Activated CD4-positive, CD25-positive, alpha-beta regulatory T cell treated with anti-CD3 and anti-CD28 coated beads, Interleukin-2, amount 50 U/mL, for 24 hours (primary cell): ENCODE measurements around the gene UNK.

Source experiments
- ATAC-seq, 2 donors: fragments of 150-1000 bp; cut with Tn5 transposase; one replicate each; pipeline ENCODE4 v1.10.0; 2021; ENCODE audit warnings: mild to moderate bottlenecking in 1 of 2, moderate library complexity in 1 of 2

The UNK gene, protein sequence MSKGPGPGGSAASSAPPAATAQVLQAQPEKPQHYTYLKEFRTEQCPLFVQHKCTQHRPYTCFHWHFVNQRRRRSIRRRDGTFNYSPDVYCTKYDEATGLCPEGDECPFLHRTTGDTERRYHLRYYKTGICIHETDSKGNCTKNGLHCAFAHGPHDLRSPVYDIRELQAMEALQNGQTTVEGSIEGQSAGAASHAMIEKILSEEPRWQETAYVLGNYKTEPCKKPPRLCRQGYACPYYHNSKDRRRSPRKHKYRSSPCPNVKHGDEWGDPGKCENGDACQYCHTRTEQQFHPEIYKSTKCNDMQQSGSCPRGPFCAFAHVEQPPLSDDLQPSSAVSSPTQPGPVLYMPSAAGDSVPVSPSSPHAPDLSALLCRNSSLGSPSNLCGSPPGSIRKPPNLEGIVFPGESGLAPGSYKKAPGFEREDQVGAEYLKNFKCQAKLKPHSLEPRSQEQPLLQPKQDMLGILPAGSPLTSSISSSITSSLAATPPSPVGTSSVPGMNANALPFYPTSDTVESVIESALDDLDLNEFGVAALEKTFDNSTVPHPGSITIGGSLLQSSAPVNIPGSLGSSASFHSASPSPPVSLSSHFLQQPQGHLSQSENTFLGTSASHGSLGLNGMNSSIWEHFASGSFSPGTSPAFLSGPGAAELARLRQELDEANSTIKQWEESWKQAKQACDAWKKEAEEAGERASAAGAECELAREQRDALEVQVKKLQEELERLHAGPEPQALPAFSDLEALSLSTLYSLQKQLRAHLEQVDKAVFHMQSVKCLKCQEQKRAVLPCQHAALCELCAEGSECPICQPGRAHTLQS

DNA sequence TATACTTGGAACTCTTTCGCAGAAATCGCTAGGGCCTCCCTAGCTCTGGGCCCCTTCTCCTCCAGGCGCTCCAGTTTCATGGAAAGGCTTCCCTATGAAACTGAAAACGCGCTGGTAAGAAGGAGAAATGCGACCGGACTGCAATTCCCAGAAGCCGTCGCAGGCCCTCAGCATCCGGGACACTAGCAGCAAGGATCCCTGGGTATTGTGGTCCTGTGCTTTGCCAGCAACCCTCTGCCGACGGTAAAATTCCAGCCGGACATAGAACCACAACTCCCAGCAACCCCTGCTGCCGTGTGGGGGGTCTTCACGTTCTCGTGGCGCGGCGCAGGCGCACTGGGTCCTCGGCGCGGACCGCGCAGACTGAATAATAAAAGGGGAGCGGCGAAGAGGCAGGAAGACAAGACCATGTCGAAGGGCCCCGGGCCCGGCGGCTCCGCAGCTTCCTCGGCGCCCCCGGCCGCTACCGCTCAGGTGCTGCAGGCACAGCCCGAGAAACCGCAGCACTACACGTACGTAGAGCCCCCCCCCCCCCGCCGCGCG lies at the start of gene UNK:
Gene UNK (plus strand): TSS at position 334 of the 543 bp plus-strand sequence. CDS start 75 bp downstream, at position 409.
- ATAC-seq, result peak; percentile 70 to 73

DNA sequence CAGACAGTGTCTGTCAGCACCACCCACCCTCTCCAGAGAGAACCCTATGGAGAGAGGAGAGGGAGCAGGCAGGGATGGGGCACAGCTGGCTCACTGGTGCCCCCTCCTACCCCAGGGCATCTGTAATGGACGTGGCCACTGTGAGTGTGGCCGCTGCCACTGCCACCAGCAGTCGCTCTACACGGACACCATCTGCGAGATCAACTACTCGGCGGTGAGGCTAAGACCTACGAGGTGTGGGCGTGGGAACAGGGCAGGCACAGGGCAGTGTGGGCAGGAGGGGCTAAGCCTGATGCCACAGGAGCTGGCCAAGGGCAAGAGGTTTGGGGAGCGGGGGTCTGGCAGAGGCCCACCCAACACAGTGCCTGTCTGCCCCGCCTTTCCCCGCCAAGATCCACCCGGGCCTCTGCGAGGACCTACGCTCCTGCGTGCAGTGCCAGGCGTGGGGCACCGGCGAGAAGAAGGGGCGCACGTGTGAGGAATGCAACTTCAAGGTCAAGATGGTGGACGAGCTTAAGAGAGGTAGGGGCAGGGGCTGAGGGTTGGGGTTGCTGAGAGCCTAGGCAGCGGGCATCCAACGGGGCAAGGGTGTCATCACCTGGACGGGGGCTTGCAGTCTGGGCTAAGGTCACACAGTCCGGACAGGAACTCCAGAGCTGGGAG lies 48.3 kb upstream of the UNK start:
- no peak for ATAC-seq

GRCh38 chr17:75737133-75737962 lies 47.3 kb upstream of the UNK start:
- ATAC-seq, result no peak

- ATAC-seq, result no peak
These were observed 46.3 kb upstream of the UNK start for GRCh38 chr17:75738218-75738802.

DNA sequence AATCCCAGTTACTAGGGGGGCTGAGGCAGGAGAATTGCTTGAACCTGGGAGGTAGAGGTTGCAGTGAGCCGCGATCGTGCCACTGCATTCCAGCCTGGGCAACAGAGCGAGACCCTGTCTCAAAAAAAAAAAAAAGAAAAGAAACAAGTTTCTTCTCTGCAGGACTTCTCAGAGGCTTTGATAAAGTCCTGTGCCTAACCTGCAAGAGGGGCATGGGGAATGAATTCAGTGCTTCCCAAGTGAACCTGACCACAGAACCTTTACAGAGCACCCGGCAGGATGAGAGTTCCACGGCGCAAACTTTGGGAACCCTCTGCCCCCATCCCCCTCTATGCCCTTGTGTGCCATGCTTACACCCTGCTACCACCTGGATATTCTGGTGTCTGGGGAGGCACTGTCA lies 45.4 kb upstream of the UNK start:
- no peak for ATAC-seq

GRCh38 chr17:75739801-75740200 lies 44.8 kb upstream of the UNK start:
- ATAC-seq, result no peak

DNA sequence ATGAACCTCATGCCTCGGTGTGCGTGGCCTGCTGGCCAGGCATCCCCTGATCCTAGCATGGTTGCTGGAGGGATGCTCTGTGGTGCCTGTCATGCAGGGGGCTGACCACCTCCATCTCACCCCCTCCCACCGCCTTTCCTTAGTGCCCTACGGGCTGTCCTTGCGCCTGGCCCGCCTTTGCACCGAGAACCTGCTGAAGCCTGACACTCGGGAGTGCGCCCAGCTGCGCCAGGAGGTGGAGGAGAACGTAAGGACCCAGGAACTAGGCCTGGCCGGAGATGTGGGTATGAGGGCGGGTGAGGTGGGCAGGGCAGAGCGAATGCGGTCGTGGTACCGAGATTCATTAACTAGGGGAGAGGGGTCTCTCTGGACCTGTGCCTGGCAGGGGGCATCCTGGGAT lies 44.4 kb upstream of the UNK start:
- ATAC-seq, result no peak

DNA sequence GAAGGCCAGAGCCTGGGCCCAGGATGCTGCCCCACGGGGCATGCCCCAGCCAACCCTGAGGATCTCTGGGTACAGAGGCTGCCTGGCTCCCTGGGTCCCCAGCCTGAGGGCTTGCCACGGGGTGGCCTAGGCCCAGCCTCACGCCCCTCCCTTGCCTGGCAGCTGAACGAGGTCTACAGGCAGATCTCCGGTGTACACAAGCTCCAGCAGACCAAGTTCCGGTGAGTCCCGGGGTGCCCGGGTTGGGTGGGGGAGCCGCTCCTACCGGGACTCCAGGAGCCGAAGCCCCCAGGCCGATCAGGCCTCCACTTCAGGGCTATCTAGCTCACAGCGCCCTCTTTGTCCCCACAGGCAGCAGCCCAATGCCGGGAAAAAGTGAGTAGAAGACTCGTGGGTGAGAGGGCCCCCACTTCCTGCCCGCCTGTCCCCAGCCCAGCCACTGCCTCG lies 44.0 kb upstream of the UNK start:
- ATAC-seq, result no peak

DNA sequence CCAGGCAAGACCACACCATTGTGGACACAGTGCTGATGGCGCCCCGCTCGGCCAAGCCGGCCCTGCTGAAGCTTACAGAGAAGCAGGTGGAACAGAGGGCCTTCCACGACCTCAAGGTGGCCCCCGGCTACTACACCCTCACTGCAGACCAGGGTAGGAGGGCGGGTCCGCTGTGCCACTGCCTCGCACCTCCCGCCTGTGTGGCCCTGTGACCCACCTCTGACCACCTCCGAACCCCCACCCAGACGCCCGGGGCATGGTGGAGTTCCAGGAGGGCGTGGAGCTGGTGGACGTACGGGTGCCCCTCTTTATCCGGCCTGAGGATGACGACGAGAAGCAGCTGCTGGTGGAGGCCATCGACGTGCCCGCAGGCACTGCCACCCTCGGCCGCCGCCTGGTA lies 42.3 kb upstream of the UNK start:
- no peak for ATAC-seq

GRCh38 chr17:75743625-75744206 lies 40.9 kb upstream of the UNK start:
- no peak for ATAC-seq

GRCh38 chr17:75748706-75749105 lies 35.9 kb upstream of the UNK start:
- no peak for ATAC-seq

GRCh38 chr17:75749545-75750389 lies 34.8 kb upstream of the UNK start:
- ATAC-seq, result peak; percentile 70 to 79

GRCh38 chr17:75750661-75751423 lies 33.8 kb upstream of the UNK start:
- ATAC-seq, result no peak

GRCh38 chr17:75751676-75752404 lies 32.8 kb upstream of the UNK start:
- ATAC-seq, result no peak

- ATAC-seq, result no peak
These were observed 32.2 kb upstream of the UNK start for GRCh38 chr17:75752405-75752709.

DNA sequence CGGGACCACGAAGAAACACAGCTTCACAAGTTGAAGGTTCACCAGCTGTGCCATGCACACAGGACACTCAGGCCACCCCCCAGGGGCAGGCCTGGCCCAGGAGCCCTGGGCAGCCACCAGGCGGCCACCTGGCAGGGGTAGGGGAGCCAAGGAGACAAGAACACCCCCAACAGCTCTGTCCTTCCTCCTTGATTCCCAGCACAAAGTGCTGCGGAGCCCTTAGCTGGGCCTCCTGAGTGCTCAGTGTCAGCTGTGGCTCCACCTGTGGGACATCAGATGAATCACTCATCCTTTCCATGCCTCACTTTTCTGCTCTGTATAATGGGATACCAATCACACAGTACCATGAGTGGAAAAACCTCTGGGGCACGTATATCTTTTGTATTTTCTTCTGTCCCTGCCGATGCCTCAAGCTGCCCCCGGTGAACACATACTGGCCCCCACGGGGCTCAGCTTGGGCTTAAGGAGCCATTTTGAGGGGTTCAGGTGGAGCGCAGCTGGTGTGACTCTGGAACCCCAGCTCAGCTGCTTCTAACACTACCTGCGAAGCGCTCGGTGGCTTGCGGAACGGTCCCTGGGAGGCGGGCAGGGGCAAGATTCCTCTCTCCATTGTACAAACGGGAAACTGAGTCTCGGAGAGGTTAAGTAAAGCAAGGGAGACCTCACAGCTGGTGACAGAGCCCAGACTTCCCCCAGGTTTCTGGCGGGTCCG lies 31.6 kb upstream of the UNK start:
- no peak for ATAC-seq

GRCh38 chr17:75753514-75754377 lies 30.9 kb upstream of the UNK start:
- ATAC-seq, result peak; percentile 86 to 87
